GM12872 (cell line): ENCODE data around the gene LRRFIP1.

Experiments used
- CTCF ChIP-seq: IDR thresholded peaks from 3 replicates; pipeline ENCODE4 v1.5.1; 2011; ENCODE audit warnings: low read depth, mild to moderate bottlenecking, low read length, moderate library complexity; ENCODE audit not compliant: insufficient read depth

LRRFIP1 gene

GRCh38 chr2:237711458-237712150, 84.2 kb downstream of the LRRFIP1 start:
- no peak for TF ChIP-seq CTCF

- TF ChIP-seq CTCF: no peak
Observed at GRCh38 chr2:237712477-237713377, 85.3 kb downstream of the LRRFIP1 start.

GRCh38 chr2:237714690-237715458, 87.5 kb downstream of the LRRFIP1 start:
- no peak for TF ChIP-seq CTCF

GRCh38 chr2:237715459-237715947, 88.1 kb downstream of the LRRFIP1 start:
- TF ChIP-seq CTCF: no peak

GRCh38 chr2:237716011-237716410, 88.6 kb downstream of the LRRFIP1 start:
- no peak for TF ChIP-seq CTCF

- no peak for TF ChIP-seq CTCF
Observed at GRCh38 chr2:237717366-237718276, 90.2 kb downstream of the LRRFIP1 start.
